ENCODE data around the gene ZNF681. TPM values are rescaled to one million over a fixed set of nuclear protein-coding genes. Genes with fewer than 3 reads are reported as not detected.

The ZNF681 gene
- total and polyA plus RNA-seq, 2 of the 13 experiments (the other 11 are each of a cell fraction or from before 2014, with no cell fraction given): not detected

Other genes with a start within 250 kb of the ZNF681 start
- gene ZNF675, start 71.7 kb downstream of the ZNF681 start, total RNA-seq (2016; rRNA removed; fragmentation: Illumina TruSeq; extraction: Trizol): 12.8 and 13.1 TPM in 2 replicates
- gene ZNF675, start 71.7 kb downstream of the ZNF681 start, polyA plus RNA-seq (2011; rRNA removed): 2.5 and 3.1 TPM in 2 replicates
- not detected in 2 replicates for gene ZNF726, start 156.0 kb upstream of the ZNF681 start, total RNA-seq (2016; rRNA removed; fragmentation: Illumina TruSeq; extraction: Trizol)
- gene ZNF726, start 156.0 kb upstream of the ZNF681 start, polyA plus RNA-seq (2011; rRNA removed): not detected in 2 replicates